Iris pigment epithelial cell (primary cell): ENCODE data around the gene ADAM17.
"Not testable (repeated sequence)": the region's sequence is repeated elsewhere in the genome, so short reads cannot be mapped to it uniquely, and the experiment has no call there.

ENCODE experiments used
- DNase-seq: peaks from one replicate; pipeline ENCODE4 v3.0.0-alpha.2; 2011; ENCODE audit warnings: low read depth

The ADAM17 gene

GRCh38 chr2:9565436-9566153 lies 10.0 kb upstream of the ADAM17 start:
- peak; percentile 97 for DNase-seq

- no peak for DNase-seq
These were observed 5.0 kb upstream of the ADAM17 start for GRCh38 chr2:9560628-9561027.

DNA sequence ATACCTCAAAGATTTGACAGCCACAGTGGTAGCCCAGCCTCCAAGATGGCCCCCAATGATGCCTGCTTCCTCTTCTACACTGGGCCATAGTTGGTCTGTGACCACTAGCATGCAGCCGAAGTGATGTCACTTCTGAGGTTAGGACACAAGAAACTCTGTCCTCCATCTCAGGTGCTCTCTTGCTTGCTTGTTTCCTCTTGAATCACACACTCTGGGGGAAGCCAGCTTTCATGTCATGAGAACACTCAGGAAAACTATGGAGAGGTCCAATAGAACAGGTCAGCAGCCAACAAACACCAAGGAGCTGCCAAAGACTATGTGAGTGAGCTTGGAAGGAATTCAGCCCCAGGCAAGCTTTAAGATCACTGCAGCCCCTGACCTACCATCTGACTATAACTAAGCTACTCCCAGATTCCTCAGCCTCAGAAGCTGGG lies 3.3 kb upstream of the ADAM17 start:
- DNase-seq, result peak; percentile 91

DNA sequence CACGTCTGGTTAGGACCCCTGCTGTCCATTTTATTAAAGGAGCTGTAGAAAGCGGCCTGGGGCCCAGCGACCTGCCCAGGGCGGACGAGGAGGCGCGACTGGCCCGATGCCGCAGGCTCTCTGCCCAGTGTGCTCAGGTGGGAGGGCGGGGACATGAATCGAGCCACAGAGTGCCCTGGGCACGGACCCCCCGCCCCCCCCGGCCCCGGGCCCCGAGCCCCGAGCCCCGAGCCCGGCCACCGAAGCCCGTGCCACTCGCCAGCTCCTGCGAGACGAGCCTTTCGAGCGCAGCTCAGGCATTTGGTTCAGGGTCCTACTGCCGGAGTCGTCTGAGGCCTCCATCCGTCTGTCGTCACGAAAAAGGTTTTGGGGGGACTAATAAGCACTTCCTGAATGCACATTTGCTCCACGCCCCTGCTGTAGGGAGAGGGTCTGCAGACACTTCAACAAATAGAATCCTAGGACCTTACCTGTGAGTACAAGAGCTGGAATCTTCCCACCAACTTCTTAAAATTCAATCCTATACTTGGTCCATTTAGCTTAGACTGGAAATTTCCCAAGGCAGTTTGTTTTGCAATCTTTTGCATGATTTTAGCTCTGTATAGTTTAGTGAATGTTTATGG lies 602 bp upstream of the ADAM17 start:
- peak; percentile 46 for DNase-seq

DNA sequence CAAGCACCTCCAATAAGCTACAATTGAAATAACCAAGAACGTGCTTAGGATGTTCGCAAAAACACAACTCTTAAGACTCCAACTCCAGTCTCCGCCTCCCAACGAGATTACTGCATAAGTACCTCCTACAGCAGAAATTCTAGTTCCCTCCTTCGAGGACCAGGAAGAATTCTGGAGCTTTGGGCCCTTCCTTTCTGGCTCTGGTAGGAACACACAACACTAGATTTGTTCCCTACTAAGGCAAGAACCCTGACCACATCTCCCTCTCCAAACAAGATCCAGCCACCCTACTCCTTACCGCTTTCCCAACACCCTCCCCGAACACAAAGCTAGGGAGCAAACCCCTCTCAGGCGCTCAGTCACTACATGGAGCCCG lies 721 bp downstream of the ADAM17 start:
- peak; percentile 91 for DNase-seq

GRCh38 chr2:9552219-9553178 lies 3.1 kb downstream of the ADAM17 start:
- peak; percentile 89 for DNase-seq

DNA sequence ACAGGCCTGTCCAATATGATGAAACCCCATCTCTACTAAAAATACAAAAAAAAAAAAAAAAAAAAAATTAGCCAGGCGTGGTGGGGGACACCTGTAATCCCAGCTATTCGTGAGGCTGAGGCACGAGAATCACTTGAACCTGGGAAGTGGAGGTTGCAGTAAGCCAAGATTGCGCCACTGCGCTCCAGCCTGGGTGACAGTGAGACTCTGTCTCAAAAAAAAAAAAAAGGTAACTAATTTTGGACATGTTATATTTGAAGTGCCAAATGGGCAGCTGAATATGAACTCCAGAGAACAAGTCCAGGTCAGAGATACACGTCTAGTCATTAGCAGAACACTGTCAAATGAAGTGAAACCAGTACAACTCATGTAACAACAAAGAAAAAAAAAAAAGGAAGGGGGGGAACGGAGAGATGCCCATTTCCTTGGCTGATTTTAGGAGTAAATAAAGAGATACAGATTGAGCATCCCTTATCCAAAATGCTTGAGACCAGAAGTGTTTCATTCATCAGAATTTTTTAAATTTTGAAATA lies 4.7 kb downstream of the ADAM17 start:
- DNase-seq, result not testable (repeated sequence)

DNA sequence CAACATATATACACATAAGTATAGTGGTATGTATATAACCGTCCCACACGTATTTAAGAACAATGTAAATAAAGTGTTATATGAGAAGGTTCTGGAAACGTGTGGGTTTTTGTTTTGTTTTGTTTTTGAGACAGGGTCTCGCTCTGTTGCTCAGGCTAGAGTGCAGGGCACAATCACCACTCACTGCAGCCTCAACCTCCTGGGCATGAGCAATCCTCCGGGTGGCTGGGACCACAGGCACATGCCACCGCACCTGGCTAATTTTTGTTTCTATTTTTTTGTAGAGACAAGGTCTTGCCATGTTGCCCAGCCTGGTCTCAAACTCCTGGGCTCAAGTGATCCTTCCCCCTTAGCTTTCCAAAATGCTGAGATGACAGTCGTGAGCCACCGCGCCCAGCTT lies 6.2 kb downstream of the ADAM17 start:
- DNase-seq, result no peak

GRCh38 chr2:9548506-9548905 lies 7.1 kb downstream of the ADAM17 start:
- DNase-seq, result peak; percentile 44

GRCh38 chr2:9547262-9547991 lies 8.2 kb downstream of the ADAM17 start:
- peak; percentile 58 for DNase-seq

- no peak for DNase-seq
These were observed 10.1 kb downstream of the ADAM17 start for GRCh38 chr2:9545502-9545901.

GRCh38 chr2:9543557-9543956 lies 12.1 kb downstream of the ADAM17 start:
- no peak for DNase-seq

GRCh38 chr2:9539531-9539930 lies 16.1 kb downstream of the ADAM17 start:
- DNase-seq, result peak; percentile 86

- DNase-seq, result peak; percentile 87
These were observed 17.6 kb downstream of the ADAM17 start for GRCh38 chr2:9538000-9538507.

DNA sequence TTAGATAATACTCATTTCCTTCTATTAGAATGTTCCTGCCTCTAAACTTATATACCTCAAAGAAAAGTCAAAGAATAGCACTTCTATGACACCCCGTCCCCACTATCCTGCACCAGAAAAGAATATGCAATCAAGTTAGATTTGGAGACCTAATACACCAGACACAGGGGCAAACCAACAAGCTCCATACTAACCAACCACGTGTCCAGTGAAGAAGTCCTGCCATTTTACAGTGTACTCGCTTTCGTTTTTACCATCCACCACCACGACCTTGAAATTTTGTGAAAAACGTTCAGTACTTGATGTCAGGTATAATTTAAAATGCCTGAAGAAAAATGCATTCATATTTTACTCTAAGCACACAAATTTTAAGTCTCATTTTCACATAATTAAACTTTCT lies 19.1 kb downstream of the ADAM17 start:
- no peak for DNase-seq

DNA sequence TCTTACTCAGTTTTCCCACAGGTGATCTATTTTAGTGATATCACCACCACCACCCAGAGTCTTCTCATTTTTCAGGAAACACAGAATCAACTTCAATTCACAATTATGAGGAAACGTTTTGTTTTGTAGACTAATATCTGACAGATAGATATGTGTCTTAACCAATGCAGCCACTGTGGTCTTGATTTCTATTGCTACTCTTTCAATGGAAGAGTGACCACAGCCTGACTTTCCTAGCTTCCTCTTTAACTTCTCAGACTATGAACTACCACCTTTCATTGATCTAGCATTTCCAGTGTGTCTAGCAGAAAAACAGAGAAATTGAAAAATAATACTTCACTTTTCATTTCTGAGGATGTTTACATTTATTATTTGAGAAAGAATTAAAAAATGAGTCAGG lies 20.5 kb downstream of the ADAM17 start:
- DNase-seq, result no peak

DNA sequence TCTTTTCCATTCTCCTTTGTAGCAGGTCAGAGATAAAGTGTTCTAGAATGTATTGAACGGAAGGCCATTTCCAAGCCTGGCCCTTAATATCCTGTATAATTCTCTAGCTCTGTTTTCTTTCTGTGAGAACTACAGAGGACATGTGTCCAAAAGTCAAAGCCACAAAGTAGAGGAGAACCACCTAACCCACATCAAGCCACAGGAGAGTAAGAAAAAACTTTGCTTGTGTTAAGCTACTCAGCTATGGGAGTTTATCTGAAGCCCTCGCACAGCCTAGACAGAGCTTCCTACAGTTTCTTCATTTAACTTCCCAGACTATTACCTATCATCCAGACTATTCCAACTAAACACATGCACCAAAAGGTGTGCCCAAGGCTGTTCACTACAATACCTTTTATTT lies 22.0 kb downstream of the ADAM17 start:
- DNase-seq, result no peak

- DNase-seq, result no peak
These were observed 23.2 kb downstream of the ADAM17 start for GRCh38 chr2:9532421-9532820.

DNA sequence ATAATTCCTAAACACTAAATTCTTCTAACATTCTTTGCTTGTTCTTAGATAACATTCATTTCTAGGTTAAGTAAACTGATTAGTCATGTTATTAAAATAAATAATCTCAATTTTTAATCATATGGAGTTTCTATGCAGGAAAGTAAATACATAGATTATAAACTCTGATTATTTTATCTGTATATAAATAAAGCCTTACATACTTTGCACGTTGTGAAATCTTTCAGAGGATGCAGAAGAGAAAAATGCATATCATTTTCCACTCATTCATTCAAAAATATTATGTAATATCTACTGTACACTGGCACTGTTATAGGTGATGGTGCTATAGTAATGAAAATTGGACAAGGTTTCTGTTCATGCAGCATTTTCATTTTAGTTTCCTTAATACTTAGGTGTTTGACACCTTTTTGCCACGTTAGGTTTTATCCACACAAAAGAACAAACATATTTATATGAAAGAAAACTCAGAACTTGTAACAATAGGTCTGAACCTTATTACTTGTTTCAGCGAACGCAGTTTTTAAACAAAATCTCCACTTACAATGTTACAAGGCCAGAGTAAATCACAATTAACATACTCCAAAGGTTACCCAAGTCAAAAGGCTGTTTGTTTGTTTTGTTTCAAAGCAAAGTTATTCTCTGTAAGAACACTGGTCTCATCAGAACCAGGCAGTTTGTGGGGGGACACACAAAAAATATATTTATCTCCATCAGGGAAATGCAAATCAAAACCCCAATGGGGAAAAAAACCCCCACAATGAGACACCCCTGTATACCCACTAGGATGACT lies 27.4 kb downstream of the ADAM17 start:
- DNase-seq, result peak; percentile 36

DNA sequence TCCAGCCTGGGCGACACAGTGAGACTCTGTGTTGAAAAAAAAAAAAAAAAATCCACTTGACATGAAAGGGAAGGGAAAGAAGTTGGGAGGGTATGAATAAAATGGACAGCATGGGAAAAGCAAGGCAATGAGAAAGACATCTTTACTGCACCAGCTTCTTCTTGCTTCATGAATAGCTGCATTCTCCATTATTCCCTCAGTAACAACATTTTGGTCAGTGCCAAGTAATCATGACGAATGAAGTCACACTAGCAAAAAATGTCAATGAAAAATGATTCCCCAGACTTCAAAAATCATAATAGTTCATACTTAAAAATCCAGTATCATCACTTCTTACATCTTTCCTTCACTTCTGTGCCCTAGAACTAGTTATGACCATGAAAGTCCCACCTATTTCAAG lies 30.4 kb downstream of the ADAM17 start:
- no peak for DNase-seq

DNA sequence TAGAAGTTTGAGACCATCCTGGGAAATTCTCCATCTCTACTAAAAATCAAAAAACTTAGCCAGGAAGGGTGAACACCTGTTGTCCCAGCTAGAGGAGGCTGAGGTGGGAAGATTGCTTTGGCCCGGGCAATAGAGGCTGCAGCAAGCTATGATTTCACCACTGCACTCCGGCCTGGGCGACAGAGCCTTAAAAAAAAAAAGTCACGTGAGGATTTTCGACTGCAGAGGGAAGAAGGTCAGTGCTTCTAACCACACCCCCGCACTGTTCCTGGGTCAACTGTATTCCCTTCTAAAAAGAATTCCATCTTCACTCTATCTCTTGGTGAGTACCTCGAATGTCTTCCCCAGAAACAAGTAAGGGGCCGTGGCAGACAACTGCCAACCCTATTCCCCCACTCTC lies 31.3 kb downstream of the ADAM17 start:
- DNase-seq, result no peak
